Dermis lymphatic vessel endothelial cell (primary cell): ENCODE results near the gene SURF1. TPM values are rescaled to one million over a fixed set of nuclear protein-coding genes. Genes with fewer than 3 reads are reported as not detected.

ENCODE experiments used
- total RNA-seq: library from RNA; depleted of rRNA; stranded (reverse); fragments of >200 nt; gene quantifications from 2 replicates; pipeline ENCODE4 v1.2.1, GENCODE V29; 2014

The SURF1 gene
- total RNA-seq, result 21.3 and 31.9 TPM in 2 replicates

DNA sequence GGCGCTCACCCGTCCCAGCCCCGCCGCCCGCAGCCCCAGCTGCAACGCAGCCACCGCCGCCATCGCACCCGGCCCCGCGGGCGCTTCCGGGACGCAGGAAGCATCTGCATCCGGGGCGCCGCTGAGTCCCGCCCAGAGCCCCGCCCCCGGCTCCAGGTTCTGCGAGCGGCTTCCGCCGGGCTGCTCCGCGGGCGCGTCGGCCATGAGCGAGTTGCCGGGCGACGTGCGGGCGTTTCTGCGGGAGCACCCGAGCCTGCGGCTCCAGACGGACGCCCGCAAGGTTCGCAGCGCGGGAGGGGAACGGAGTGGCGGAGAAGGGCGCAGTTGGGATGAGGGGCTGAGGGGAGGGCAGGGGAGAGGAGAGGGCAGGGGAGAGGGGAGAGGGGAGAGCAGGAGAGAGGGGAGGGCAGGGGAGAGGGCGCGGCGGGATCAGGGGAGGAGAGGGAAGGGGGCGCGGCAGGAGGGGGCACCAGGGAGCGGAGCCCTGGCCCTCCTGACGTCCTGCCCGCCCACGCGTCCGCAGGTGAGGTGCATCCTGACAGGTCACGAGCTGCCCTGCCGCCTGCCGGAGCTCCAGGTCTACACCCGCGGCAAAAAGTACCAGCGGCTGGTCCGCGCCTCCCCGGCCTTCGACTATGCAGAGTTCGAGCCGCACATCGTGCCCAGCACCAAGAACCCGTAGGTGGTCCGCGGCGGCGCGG, at the start of gene SURF1, which contains the start of gene SURF2:
SURF1 (minus strand) TSS at position 97 of the 701 bp plus-strand sequence; CDS start at position 63, 34 bp downstream.
SURF2 (plus strand) TSS at position 160 of the 701 bp plus-strand sequence; CDS start at position 203, 43 bp downstream.

GRCh38 chr9:133375724-133376654, 19.7 kb upstream of the SURF1 start, which contains the start of the genes STKLD1 and SURF4:
TSS of gene STKLD1 (plus strand) at chr9:133376366. CDS start at chr9:133376474, 108 bp downstream.
TSS of gene SURF4 (minus strand) at chr9:133376060. CDS start at chr9:133375969, 91 bp downstream.

DNA sequence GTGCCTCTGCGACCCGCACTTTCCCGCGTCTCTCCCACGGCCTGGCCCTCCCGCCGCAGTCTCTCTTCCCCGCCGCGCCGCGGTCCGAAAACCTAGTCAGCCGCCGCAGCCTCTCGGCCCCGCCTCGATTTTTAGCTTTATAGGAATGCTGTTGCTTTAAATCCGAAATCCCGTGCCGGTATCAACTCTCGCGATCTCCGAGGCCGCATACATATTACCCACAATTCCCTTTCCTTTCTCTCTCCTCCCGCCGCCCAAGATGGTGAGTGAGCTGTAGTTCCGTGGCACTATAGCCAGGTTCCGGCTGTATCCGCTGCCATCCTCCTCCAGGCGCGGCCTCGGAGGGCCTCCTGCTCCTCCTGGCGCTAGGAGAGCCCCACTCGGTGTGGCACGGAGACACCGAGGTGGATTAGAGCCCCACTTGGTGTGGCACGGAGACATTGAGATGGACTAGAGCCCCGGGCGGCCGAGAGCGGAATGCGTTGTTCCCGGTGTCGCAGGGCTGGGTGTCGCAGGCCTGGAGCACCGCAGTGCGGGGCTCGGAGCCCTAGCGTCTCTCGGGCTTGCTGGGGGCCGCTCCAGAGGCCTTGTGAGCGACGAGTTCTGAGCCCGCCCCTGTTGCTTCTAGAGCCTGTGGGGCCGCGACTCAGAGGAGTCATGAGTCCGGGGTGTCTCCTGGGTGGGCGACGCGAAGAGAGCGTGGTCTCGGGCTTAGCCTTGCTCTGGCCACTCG, 8.1 kb downstream of the SURF1 start, which contains the start of the genes MED22 and RPL7A:
MED22 (minus strand) TSS at position 147 of the 733 bp plus-strand sequence. CDS start 1,469 bp downstream, outside the sequence.
RPL7A (plus strand) TSS at position 234 of the 733 bp plus-strand sequence; CDS start at position 260, 26 bp downstream.

DNA sequence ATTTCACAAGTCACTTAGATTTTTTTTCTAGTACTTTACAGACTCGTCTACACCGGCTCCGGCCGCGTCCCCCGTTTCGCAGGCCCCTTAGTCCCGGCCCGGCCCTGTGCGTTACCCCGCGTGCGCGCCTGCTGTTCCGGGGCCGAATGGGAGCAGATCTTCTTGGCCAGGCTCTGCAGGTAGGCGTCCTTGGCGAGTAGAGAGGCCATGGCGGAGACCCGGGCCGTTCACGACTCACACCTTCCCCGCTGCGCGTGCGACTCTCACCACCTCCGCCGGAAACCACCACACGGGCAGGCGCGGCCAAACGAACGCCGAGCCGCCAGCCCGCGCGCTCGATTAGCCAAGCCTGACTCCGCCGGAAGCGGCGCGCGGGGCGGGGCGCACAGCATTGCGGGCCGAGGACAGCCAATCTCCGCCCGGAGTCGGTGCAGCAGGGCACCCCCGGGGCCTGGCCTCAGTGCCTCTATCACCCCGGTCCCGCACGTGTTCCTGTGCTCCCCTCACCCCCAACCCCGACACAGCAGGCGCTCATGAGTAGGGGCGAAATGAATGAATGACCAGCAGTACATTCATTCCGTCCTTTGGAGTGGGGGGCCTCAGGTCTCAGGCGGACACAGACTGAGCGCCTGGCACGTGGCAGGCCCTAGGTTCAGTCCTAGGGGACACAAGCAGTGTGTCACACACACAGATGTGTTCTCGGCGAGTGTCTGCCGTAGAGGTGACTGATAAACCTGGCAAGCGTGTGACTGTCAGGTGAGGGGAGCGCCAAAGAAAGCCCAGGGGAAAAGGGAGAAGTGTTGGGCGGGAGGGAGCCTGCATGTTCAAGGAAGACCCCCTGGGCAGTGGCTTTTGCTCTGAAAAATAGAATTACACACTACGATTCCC, 20.1 kb downstream of the SURF1 start, which contains the start of gene SURF6:
SURF6 (minus strand) TSS at position 265 of the 888 bp plus-strand sequence; CDS start at position 209, 56 bp downstream.

Other genes starting within 250 kb of the SURF1 start
- 31.1 and 46.1 TPM in 2 replicates for gene RALGDS, start 235.2 kb downstream of the SURF1 start, total RNA-seq
- gene GBGT1, start 192.6 kb downstream of the SURF1 start, total RNA-seq, result 16.5 and 32.2 TPM in 2 replicates
- gene OBP2B, start 147.2 kb downstream of the SURF1 start, total RNA-seq, result not detected in 2 replicates
- 0.43 TPM in 2 replicates for gene ABO, start 81.3 kb downstream of the SURF1 start, total RNA-seq
- 8.0 and 10.5 TPM in 2 replicates for gene SURF6, start 20.3 kb downstream of the SURF1 start, total RNA-seq
- gene MED22, start 8.4 kb downstream of the SURF1 start, total RNA-seq, result 12.1 and 12.5 TPM in 2 replicates
- 2,195 and 2,415 TPM in 2 replicates for gene RPL7A, start 8.3 kb downstream of the SURF1 start, total RNA-seq
- gene SURF2, start 63 bp upstream of the SURF1 start, total RNA-seq, result 10.1 and 12.5 TPM in 2 replicates
- gene SURF4, start 19.6 kb upstream of the SURF1 start, total RNA-seq, result 283 and 354 TPM in 2 replicates
- gene STKLD1, start 19.9 kb upstream of the SURF1 start, total RNA-seq, result 0.69 and 0.98 TPM in 2 replicates
- 13.1 and 19.5 TPM in 2 replicates for gene REXO4, start 61.5 kb upstream of the SURF1 start, total RNA-seq
- 0.52 and 0.65 TPM in 2 replicates for gene ADAMTS13, start 65.9 kb upstream of the SURF1 start, total RNA-seq
- gene CACFD1, start 103.5 kb upstream of the SURF1 start, total RNA-seq, result 10.7 and 11.0 TPM in 2 replicates
- 8.2 and 13.2 TPM in 2 replicates for gene SLC2A6, start 122.6 kb upstream of the SURF1 start, total RNA-seq
- gene MYMK, start 168.5 kb upstream of the SURF1 start, total RNA-seq, result not detected in 2 replicates
- 0.09 and 0.11 TPM in 2 replicates for gene ADAMTSL2, start 178.2 kb upstream of the SURF1 start, total RNA-seq